Measurements from ENCODE around the gene BCR.

BCR gene

GRCh38 chr22:23263651-23264555, 83.6 kb downstream of the BCR start:
- no peak for DNase-seq

- no peak for DNase-seq
Observed at GRCh38 chr22:23264610-23265367, 84.5 kb downstream of the BCR start.

GRCh38 chr22:23265368-23265700, 85.0 kb downstream of the BCR start:
- no peak for DNase-seq

- no peak for DNase-seq
Observed at GRCh38 chr22:23266780-23267179, 86.5 kb downstream of the BCR start.

- DNase-seq, result no peak
Observed at GRCh38 chr22:23267226-23268043, 87.1 kb downstream of the BCR start.

GRCh38 chr22:23268139-23268712, 87.9 kb downstream of the BCR start:
- no peak for DNase-seq

- DNase-seq, result no peak
Observed at GRCh38 chr22:23268877-23269276, 88.6 kb downstream of the BCR start.

- DNase-seq, result no peak
Observed at GRCh38 chr22:23269441-23270211, 89.3 kb downstream of the BCR start.

- no peak for DNase-seq
Observed at GRCh38 chr22:23270212-23270733, 90.0 kb downstream of the BCR start.

- no peak for DNase-seq
Observed at GRCh38 chr22:23270798-23271596, 90.7 kb downstream of the BCR start.

- DNase-seq, result no peak
Observed at GRCh38 chr22:23271597-23271908, 91.2 kb downstream of the BCR start.

GRCh38 chr22:23272371-23272770, 92.1 kb downstream of the BCR start:
- no peak for DNase-seq

- no peak for DNase-seq
Observed at GRCh38 chr22:23272834-23273233, 92.5 kb downstream of the BCR start.

- no peak for DNase-seq
Observed at GRCh38 chr22:23273445-23274145, 93.3 kb downstream of the BCR start.

GRCh38 chr22:23274146-23274526, 93.8 kb downstream of the BCR start:
- DNase-seq, result no peak

- no peak for DNase-seq
Observed at GRCh38 chr22:23274891-23275694, 94.8 kb downstream of the BCR start.

- DNase-seq, result no peak
Observed at GRCh38 chr22:23275751-23276150, 95.4 kb downstream of the BCR start.

- DNase-seq, result no peak
Observed at GRCh38 chr22:23276656-23277582, 96.6 kb downstream of the BCR start.

Measured in eye (tissue), 1 donor.